Heart left ventricle (tissue), 16 donors: ENCODE results near the gene MPST. TPM values are rescaled to one million over a fixed set of nuclear protein-coding genes. Genes with fewer than 3 reads are reported as not detected.
A peak's percentile ranks its signal among the peaks of the same experiment; 100 is the strongest.

Experiments used
- ATAC-seq, 4 donors: fragments of 200-7000 bp; cut with Tn5 transposase; one replicate each; pipeline ENCODE4 v1.9.1; 2020 to 2022; ENCODE audit warnings: moderate library complexity in 4 of 4, mild to moderate bottlenecking in 3 of 4, moderate number of reproducible peaks in 1 of 4
- DNase-seq, 5 donors: peaks; one replicate each; pipeline ENCODE4 v3.0.0-alpha.2; 2020
- H3K27ac ChIP-seq, 12 donors: fragments of 200-600 bp; sonication (generic) in 4 of 12; one replicate each; pipeline versions ENCODE4 v1.5.0 to v1.8.0; 2016 to 2022; ENCODE audit warnings: mild to moderate bottlenecking in 2 of 12
- H3K27me3 ChIP-seq, 9 donors: fragments of 200-600 bp; sonication (generic) in 2 of 9; one replicate each; pipeline versions ENCODE4 v1.5.1 to v1.8.0; 2016 to 2022; ENCODE audit warnings: mild to moderate bottlenecking in 3 of 9
- H3K36me3 ChIP-seq, 9 donors: fragments of 200-600 bp; sonication (generic) in 2 of 9; one replicate each; pipeline versions ENCODE4 v1.5.0 to v1.8.0; 2018 to 2022; ENCODE audit warnings: mild to moderate bottlenecking in 2 of 9
- H3K4me1 ChIP-seq, 12 donors: fragments of 200-600 bp; sonication (generic) in 4 of 12; one replicate each; pipeline versions ENCODE4 v1.5.0 to v1.8.0; 2016 to 2022; ENCODE audit warnings: mild to moderate bottlenecking in 3 of 12
- H3K4me3 ChIP-seq, 12 donors: fragments of 200-600 bp; sonication (generic) in 4 of 12; one replicate each; pipeline versions ENCODE4 v1.5.0 to v1.8.0; 2017 to 2022; ENCODE audit warnings: mild to moderate bottlenecking in 9 of 12, moderate library complexity in 4 of 12
- H3K9me3 ChIP-seq, 12 donors: fragments of 200-600 bp; sonication (generic) in 4 of 12; one replicate each; pipeline versions ENCODE4 v1.5.0 to v1.8.0; 2016 to 2022; ENCODE audit warnings: mild to moderate bottlenecking in 1 of 12
- CTCF ChIP-seq, 12 donors: fragments of 200-600 bp; sonication (generic) in 4 of 12; IDR thresholded peaks; one replicate each; pipeline versions ENCODE4 v1.5.0 to v1.8.0; 2018 to 2022; ENCODE audit warnings: antibody characterized with exemption in 12 of 12, mild to moderate bottlenecking in 5 of 12
- POLR2A ChIP-seq, 2 donors: fragments of 450-650 bp; IDR thresholded peaks; one replicate each; pipeline ENCODE4 v1.6.1; 2017; ENCODE audit warnings: antibody characterized with exemption in 2 of 2, mild to moderate bottlenecking in 2 of 2, moderate library complexity in 2 of 2
- WGBS, 4 donors: extraction: QIAGEN DNeasy Blood & Tissue Kit in 2 of 4; methylation state at CpG; one replicate each; pipeline versions ENCODE4 v1.1.5 to v1.1.7; 2013 to 2018; 5-methylcytosine and 5-hydroxymethylcytosine counted together
- intact Hi-C, 10 donors: fragments of 100-400 bp; cut with DNase I; formaldehyde crosslinking; loops; one replicate each; pipeline versions ENCODE4 v1.11.1 to v1.14.2; 2022
- polyA plus RNA-seq, 2 donors: library from polyadenylated mRNA; stranded (reverse); fragments of 200-250 nt; gene quantifications; one replicate each; pipeline ENCODE4 v1.2.3, GENCODE V29; 2013
- total RNA-seq, 9 donors: library from RNA; depleted of rRNA in 2 of 9; stranded (reverse); fragments of >200 nt in 2 of 9; fragmentation: NEBNext Ultra II Directional in 3 of 9; extraction: Animal tissue kit (Norgen Biotek cat#: 25700) in 3 of 9; gene quantifications; one replicate each; pipeline versions ENCODE4 v1.1.0 to v1.2.4, GENCODE V29; 2016 to 2023
- donor health status: ischemic (EF 13 %, LVEDD 7.1; RV severe dilation, severe dysfunction).
- donor health status: healthy with polysubstance abuse.
- donor health status: DM: no; HTN: yes; CAD: no.
- donor health status: DM: no; HTN: no; CAD: no.
- donor health status: ischemic (EF 25% LVEDD 6.9; RV normal size, moderate dysfunction).
- donor health status: ischemic (EF 25% LVEDD 5.7; RV mildly dilated, moderate dysfunction).
- donor health status: healthy.
- donor health status: DM: yes; HTN: yes; CAD: no.
- donor health status: ischemic (EF 35%, LVEDD 5.7; RV mildly dilated, moderate dysfunction).
- donor health status: nonischemic (EF 11% LVEDD 7.7; RV severe dilation, severe dysfunction).
- donor health status: DM: yes; HTN: yes; CAD: no.
- donor health status: PGD.
- donor health status: ischemic (EF 29% LVEDD 5.4; RV normal size, mild dysfunction).
- donor health status: nonischemic (EF 23%, LVEDD 6.1; RV moderate dilation, normal function).

MPST gene
- total and polyA plus RNA-seq, 11 donors: 27.5 to 157 (median 59.9) TPM

GRCh38 chr22:37063431-37064420 is 44.2 kb downstream of the MPST start:
- TF ChIP-seq CTCF (IDR thresholded peaks at IDR 0.05) (no peak), POLR2A (IDR thresholded peaks at IDR 0.05) (no peak)
- Histone ChIP-seq H3K9me3 (no peaks in the 10 kb centered on the region), H3K4me1 (peaks cover 0 to under 1% (median 0%) of the 10 kb centered on the region in 12 donors), H3K27me3 (peaks cover 3 to 20% (median 10%) of the 10 kb centered on the region in 9 donors), H3K27ac (no peak overlapping the region), H3K36me3 (peaks cover 0 to 27% (median 0%) of the 10 kb centered on the region in 9 donors), H3K4me3 (no peak overlapping the region)
- DNase-seq: peak in 1 of 5 donors; percentile 21
- no peak for ATAC-seq
- intact Hi-C loops: no loop called here
- WGBS, 4 donors: 82 to 88% (median 84%) methylated on average over 28 of the region's 28 CpGs

GRCh38 chr22:37064553-37064952 is 45.0 kb downstream of the MPST start:
- ATAC-seq: no peak
- DNase-seq: no peak
- Histone ChIP-seq H3K36me3 (peaks cover 0 to 19% (median 0%) of the 10 kb centered on the region in 9 donors), H3K9me3 (no peaks in the 10 kb centered on the region), H3K27ac (no peak overlapping the region), H3K4me1 (peaks cover 0 to 4% (median 0%) of the 10 kb centered on the region in 12 donors), H3K4me3 (no peak overlapping the region), H3K27me3 (peaks cover 9 to 28% (median 18%) of the 10 kb centered on the region in 9 donors)
- intact Hi-C loops: no loop called here
- WGBS, 4 donors: 89 to 93% (median 91%) methylated on average over 11 of the region's 11 CpGs
- TF ChIP-seq CTCF (IDR thresholded peaks at IDR 0.05) (no peak), POLR2A (IDR thresholded peaks at IDR 0.05) (no peak)

GRCh38 chr22:37065180-37065579 is 45.6 kb downstream of the MPST start:
- no peak overlapping the region for H3K4me3 ChIP-seq
- DNase-seq (no peak), ATAC-seq (no peak)
- H3K9me3 ChIP-seq: no peaks in the 10 kb centered on the region
- intact Hi-C loops: no loop called here
- 83 to 88% (median 85%) methylated on average over 2 to 3 of the region's 3 CpGs for WGBS, 4 donors
- peaks cover 0 to 15% (median 0%) of the 10 kb centered on the region in 9 donors for H3K36me3 ChIP-seq
- TF ChIP-seq POLR2A (IDR thresholded peaks at IDR 0.05) (no peak), CTCF (IDR thresholded peaks at IDR 0.05) (no peak)
- peaks cover 9 to 34% (median 24%) of the 10 kb centered on the region in 9 donors for H3K27me3 ChIP-seq
- peaks cover 0 to 4% (median 0%) of the 10 kb centered on the region in 12 donors for H3K4me1 ChIP-seq
- no peak overlapping the region for H3K27ac ChIP-seq

DNA sequence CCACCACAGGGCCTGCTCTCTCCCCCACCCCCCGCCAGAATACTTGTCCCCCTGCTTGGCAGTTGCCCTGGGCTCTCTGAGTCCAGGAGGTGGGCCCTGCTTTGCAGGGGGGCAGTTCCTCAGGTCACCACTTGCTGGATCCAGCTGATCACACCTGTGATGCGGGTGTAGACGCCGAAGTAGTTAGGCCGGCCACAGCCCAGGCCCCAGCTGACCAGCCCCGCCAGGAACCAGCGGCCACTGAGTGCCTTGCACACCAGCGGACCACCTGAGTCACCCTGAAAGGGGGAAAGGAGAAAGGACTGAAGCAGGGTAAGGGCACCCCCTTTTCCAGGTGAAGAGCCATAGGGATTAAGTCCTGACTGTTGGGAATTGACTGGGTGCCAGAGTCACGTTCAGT is 46.4 kb downstream of the MPST start:
- H3K27me3 ChIP-seq: peaks cover 9 to 42% (median 27%) of the 10 kb centered on the region in 9 donors
- no peak for TF ChIP-seq POLR2A (IDR thresholded peaks at IDR 0.05)
- TF ChIP-seq CTCF (IDR thresholded peaks at IDR 0.05): no peak
- peaks cover 0 to 4% (median 0%) of the 10 kb centered on the region in 12 donors for H3K4me1 ChIP-seq
- peaks cover 0 to 7% (median 0%) of the 10 kb centered on the region in 9 donors for H3K36me3 ChIP-seq
- H3K9me3 ChIP-seq: no peaks in the 10 kb centered on the region
- no peak overlapping the region for H3K27ac ChIP-seq
- 81 to 88% (median 85%) methylated on average over 3 to 9 of the region's 9 CpGs for WGBS, 4 donors
- ATAC-seq: no peak
- no peak for DNase-seq
- intact Hi-C loops: no loop called here
- H3K4me3 ChIP-seq: no peak overlapping the region
